Trophoblast cell (in vitro differentiated cells and primary cell): ENCODE measurements around the gene CSNK1A1L.

Experiments used
- DNase-seq, 2 donors: peaks; one replicate each; pipeline ENCODE4 v3.0.0-alpha.2; 2016
- H2AFZ ChIP-seq: 2 replicates; pipeline ENCODE4 v1.6.1; 2013; ENCODE audit warnings: low read length, moderate library complexity, mild to moderate bottlenecking; ENCODE audit not compliant: insufficient read depth, poor library complexity
- H2AK5ac ChIP-seq: 2 replicates; pipeline ENCODE4 v1.6.1; 2013; ENCODE audit warnings: mild to moderate bottlenecking, low read length
- H2BK120ac ChIP-seq: 2 replicates; pipeline ENCODE4 v1.6.1; 2013; ENCODE audit warnings: low read length, mild to moderate bottlenecking, moderate library complexity; ENCODE audit not compliant: insufficient read depth, poor library complexity
- H2BK12ac ChIP-seq: 2 replicates; pipeline ENCODE4 v1.6.1; 2013; ENCODE audit warnings: mild to moderate bottlenecking, low read length, moderate library complexity
- H2BK5ac ChIP-seq: 2 replicates; pipeline ENCODE4 v1.6.1; 2013; ENCODE audit warnings: low read length, low read depth, moderate library complexity, mild to moderate bottlenecking; ENCODE audit not compliant: poor library complexity
- H3K14ac ChIP-seq: 2 replicates; pipeline ENCODE4 v1.6.1; 2013; ENCODE audit warnings: mild to moderate bottlenecking, low read length
- H3K18ac ChIP-seq: 2 replicates; pipeline ENCODE4 v1.6.1; 2013; ENCODE audit warnings: mild to moderate bottlenecking, low read length
- H3K23ac ChIP-seq: 2 replicates; pipeline ENCODE4 v1.6.1; 2013; ENCODE audit warnings: low read length
- H3K27ac ChIP-seq: 2 replicates; pipeline ENCODE4 v1.5.1; 2013; ENCODE audit warnings: low read depth, mild to moderate bottlenecking, inconsistent platforms, low read length, moderate library complexity
- H3K27me3 ChIP-seq: 2 replicates; pipeline ENCODE4 v1.6.1; 2013; ENCODE audit warnings: inconsistent platforms, mild to moderate bottlenecking, low read length, moderate library complexity; ENCODE audit not compliant: insufficient read depth
- H3K36me3 ChIP-seq, 2 experiments: 1 replicate in 1 of 2; 2 replicates in 1 of 2; pipeline ENCODE4 v1.6.1; 2013; ENCODE audit warnings: low read length in 2 of 2, mild to moderate bottlenecking in 2 of 2, moderate library complexity in 1 of 2; ENCODE audit not compliant: insufficient read depth in 2 of 2, control insufficient read depth in 1 of 2
- H3K4ac ChIP-seq: 2 replicates; pipeline ENCODE4 v1.6.1; 2013; ENCODE audit warnings: low read depth, mild to moderate bottlenecking, low read length, moderate library complexity
- H3K4me1 ChIP-seq, 2 experiments: 1 replicate in 1 of 2; 2 replicates in 1 of 2; pipeline ENCODE4 v1.6.1; 2013; ENCODE audit warnings: low read length in 2 of 2, mild to moderate bottlenecking in 2 of 2, moderate library complexity in 1 of 2; ENCODE audit not compliant: insufficient read depth in 2 of 2, control insufficient read depth in 1 of 2
- H3K4me2 ChIP-seq: 2 replicates; pipeline ENCODE4 v1.6.1; 2013; ENCODE audit warnings: inconsistent platforms, mild to moderate bottlenecking, low read length, moderate library complexity
- H3K4me3 ChIP-seq: 2 replicates; pipeline ENCODE4 v1.5.1; 2013; ENCODE audit warnings: mild to moderate bottlenecking, low read depth, low read length, inconsistent platforms
- H3K79me1 ChIP-seq: one replicate; pipeline ENCODE4 v1.6.1; 2013; ENCODE audit warnings: low read length
- H3K79me2 ChIP-seq: 2 replicates; pipeline ENCODE4 v1.6.1; 2013; ENCODE audit warnings: low read length, mild to moderate bottlenecking; ENCODE audit not compliant: control insufficient read depth, insufficient read depth, poor library complexity
- H3K9ac ChIP-seq: 2 replicates; pipeline ENCODE4 v1.6.1; 2013; ENCODE audit warnings: mild to moderate bottlenecking, low read length
- H3K9me3 ChIP-seq: 2 replicates; pipeline ENCODE4 v1.6.1; 2013; ENCODE audit warnings: low read depth, mild to moderate bottlenecking, control low read depth, inconsistent platforms, low read length; ENCODE audit not compliant: insufficient read depth
- H4K12ac ChIP-seq: 2 replicates; pipeline ENCODE4 v1.6.1; 2013; ENCODE audit warnings: low read depth, mild to moderate bottlenecking, low read length, moderate library complexity
- H4K8ac ChIP-seq: 2 replicates; pipeline ENCODE4 v1.6.1; 2013; ENCODE audit warnings: low read depth, mild to moderate bottlenecking, low read length, moderate library complexity
- H4K91ac ChIP-seq: one replicate; pipeline ENCODE4 v1.6.1; 2013; ENCODE audit warnings: low read depth, mild to moderate bottlenecking, low read length, moderate library complexity
- WGBS: extraction: QIAGEN DNeasy Blood & Tissue Kit; methylation state at CpG from one replicate; pipeline ENCODE4 v1.1.7; 2013; ENCODE audit warnings: missing lambda C conversion rate; ENCODE audit not compliant: insufficient read length, insufficient coverage; ENCODE audit errors: extremely low coverage; 5-methylcytosine and 5-hydroxymethylcytosine counted together

CSNK1A1L gene

GRCh38 chr13:37127691-37128241 is 22.3 kb upstream of the CSNK1A1L start:
- no peak overlapping the region for H3K4me3 ChIP-seq
- H4K8ac ChIP-seq: no peak overlapping the region
- no peaks in the 10 kb centered on the region for H3K36me3 ChIP-seq
- H3K27me3 ChIP-seq: no peaks in the 10 kb centered on the region
- no CpG with 5 or more reads among the region's 3 CpGs for WGBS
- DNase-seq: no peak
- no peak overlapping the region for H4K91ac ChIP-seq
- H3K9me3 ChIP-seq: no peaks in the 10 kb centered on the region
- H3K4me1 ChIP-seq: no peaks in the 10 kb centered on the region
- H3K9ac ChIP-seq: no peak overlapping the region
- H2BK5ac ChIP-seq: no peak overlapping the region
- no peak overlapping the region for H3K4me2 ChIP-seq
- H3K23ac ChIP-seq: no peak overlapping the region
- H3K18ac ChIP-seq: no peak overlapping the region
- H2AK5ac ChIP-seq: no peak overlapping the region
- no peak overlapping the region for H3K4ac ChIP-seq
- H3K79me2 ChIP-seq: no peaks in the 10 kb centered on the region
- no peak overlapping the region for H2BK120ac ChIP-seq
- H2BK12ac ChIP-seq: no peak overlapping the region
- no peaks in the 10 kb centered on the region for H3K79me1 ChIP-seq
- H3K27ac ChIP-seq: no peak overlapping the region
- H3K14ac ChIP-seq: no peak overlapping the region
- no peak overlapping the region for H4K12ac ChIP-seq
- no peak overlapping the region for H2AFZ ChIP-seq

GRCh38 chr13:37123337-37123736 is 17.9 kb upstream of the CSNK1A1L start:
- Histone ChIP-seq H3K27ac (no peak overlapping the region), H3K18ac (no peak overlapping the region), H4K8ac (no peak overlapping the region), H4K12ac (no peak overlapping the region), H3K79me2 (no peaks in the 10 kb centered on the region), H4K91ac (no peak overlapping the region), H3K4me3 (no peak overlapping the region), H3K79me1 (no peaks in the 10 kb centered on the region), H3K23ac (no peak overlapping the region), H2BK5ac (no peak overlapping the region), H2AK5ac (no peak overlapping the region), H2BK12ac (no peak overlapping the region), H3K4me2 (no peak overlapping the region), H3K27me3 (no peaks in the 10 kb centered on the region), H2BK120ac (no peak overlapping the region), H3K36me3 (no peaks in the 10 kb centered on the region), H2AFZ (no peak overlapping the region), H3K4me1 (no peaks in the 10 kb centered on the region), H3K9me3 (no peaks in the 10 kb centered on the region), H3K4ac (no peak overlapping the region), H3K9ac (no peak overlapping the region), H3K14ac (no peak overlapping the region)
- WGBS: no CpG with 5 or more reads among the region's 1 CpG
- no peak for DNase-seq

- H3K4me1 ChIP-seq: no peaks in the 10 kb centered on the region
- H3K27ac ChIP-seq: no peak overlapping the region
- H3K18ac ChIP-seq: no peak overlapping the region
- no peaks in the 10 kb centered on the region for H3K36me3 ChIP-seq
- no peak overlapping the region for H4K91ac ChIP-seq
- H4K8ac ChIP-seq: no peak overlapping the region
- no peak overlapping the region for H3K14ac ChIP-seq
- H3K23ac ChIP-seq: peak overlapping the region; percentile 30
- H4K12ac ChIP-seq: no peak overlapping the region
- no peaks in the 10 kb centered on the region for H3K9me3 ChIP-seq
- no peak overlapping the region for H3K9ac ChIP-seq
- no peak overlapping the region for H3K4me2 ChIP-seq
- no peak overlapping the region for H2AFZ ChIP-seq
- no CpG with 5 or more reads among the region's 3 CpGs for WGBS
- no peak for DNase-seq
- no peak overlapping the region for H2BK5ac ChIP-seq
- H2BK120ac ChIP-seq: no peak overlapping the region
- H3K27me3 ChIP-seq: no peaks in the 10 kb centered on the region
- no peaks in the 10 kb centered on the region for H3K79me2 ChIP-seq
- no peaks in the 10 kb centered on the region for H3K79me1 ChIP-seq
- H3K4me3 ChIP-seq: no peak overlapping the region
- H2BK12ac ChIP-seq: no peak overlapping the region
- no peak overlapping the region for H3K4ac ChIP-seq
- no peak overlapping the region for H2AK5ac ChIP-seq
Measured at GRCh38 chr13:37118016-37118415, 12.6 kb upstream of the CSNK1A1L start.

- Histone ChIP-seq H4K91ac (no peak overlapping the region), H3K27me3 (no peaks in the 10 kb centered on the region), H3K36me3 (no peaks in the 10 kb centered on the region), H3K79me2 (no peaks in the 10 kb centered on the region), H2BK5ac (no peak overlapping the region), H2AFZ (no peak overlapping the region), H3K9ac (no peak overlapping the region), H3K4me2 (no peak overlapping the region), H2BK12ac (no peak overlapping the region), H3K27ac (no peak overlapping the region), H2BK120ac (no peak overlapping the region), H3K18ac (no peak overlapping the region), H4K12ac (no peak overlapping the region), H3K4ac (no peak overlapping the region), H2AK5ac (no peak overlapping the region), H3K23ac (no peak overlapping the region), H3K4me1 (peaks cover 0 to 2% of the 10 kb centered on the region in 2 experiments), H3K14ac (no peak overlapping the region), H4K8ac (no peak overlapping the region), H3K4me3 (no peak overlapping the region), H3K79me1 (no peaks in the 10 kb centered on the region), H3K9me3 (no peaks in the 10 kb centered on the region)
- DNase-seq: no peak
- WGBS: no CpG with 5 or more reads among the region's 4 CpGs
Measured at GRCh38 chr13:37114250-37114649, 8.8 kb upstream of the CSNK1A1L start.
